Trophoblast cell (in vitro differentiated cells and primary cell): Measurements from ENCODE around the gene SND1.

Experiments used
- DNase-seq, 2 donors: peaks; one replicate each; pipeline ENCODE4 v3.0.0-alpha.2; 2016
- H2AFZ ChIP-seq: 2 replicates; pipeline ENCODE4 v1.6.1; 2013; ENCODE audit warnings: low read length, moderate library complexity, mild to moderate bottlenecking; ENCODE audit not compliant: insufficient read depth, poor library complexity
- H2AK5ac ChIP-seq: 2 replicates; pipeline ENCODE4 v1.6.1; 2013; ENCODE audit warnings: mild to moderate bottlenecking, low read length
- H2BK120ac ChIP-seq: 2 replicates; pipeline ENCODE4 v1.6.1; 2013; ENCODE audit warnings: low read length, mild to moderate bottlenecking, moderate library complexity; ENCODE audit not compliant: insufficient read depth, poor library complexity
- H2BK12ac ChIP-seq: 2 replicates; pipeline ENCODE4 v1.6.1; 2013; ENCODE audit warnings: mild to moderate bottlenecking, low read length, moderate library complexity
- H2BK5ac ChIP-seq: 2 replicates; pipeline ENCODE4 v1.6.1; 2013; ENCODE audit warnings: low read length, low read depth, moderate library complexity, mild to moderate bottlenecking; ENCODE audit not compliant: poor library complexity
- H3K14ac ChIP-seq: 2 replicates; pipeline ENCODE4 v1.6.1; 2013; ENCODE audit warnings: mild to moderate bottlenecking, low read length
- H3K18ac ChIP-seq: 2 replicates; pipeline ENCODE4 v1.6.1; 2013; ENCODE audit warnings: mild to moderate bottlenecking, low read length
- H3K23ac ChIP-seq: 2 replicates; pipeline ENCODE4 v1.6.1; 2013; ENCODE audit warnings: low read length
- H3K27ac ChIP-seq: 2 replicates; pipeline ENCODE4 v1.5.1; 2013; ENCODE audit warnings: low read depth, mild to moderate bottlenecking, inconsistent platforms, low read length, moderate library complexity
- H3K27me3 ChIP-seq: 2 replicates; pipeline ENCODE4 v1.6.1; 2013; ENCODE audit warnings: inconsistent platforms, mild to moderate bottlenecking, low read length, moderate library complexity; ENCODE audit not compliant: insufficient read depth
- H3K36me3 ChIP-seq, 2 experiments: 1 replicate in 1 of 2; 2 replicates in 1 of 2; pipeline ENCODE4 v1.6.1; 2013; ENCODE audit warnings: low read length in 2 of 2, mild to moderate bottlenecking in 2 of 2, moderate library complexity in 1 of 2; ENCODE audit not compliant: insufficient read depth in 2 of 2, control insufficient read depth in 1 of 2
- H3K4ac ChIP-seq: 2 replicates; pipeline ENCODE4 v1.6.1; 2013; ENCODE audit warnings: low read depth, mild to moderate bottlenecking, low read length, moderate library complexity
- H3K4me1 ChIP-seq, 2 experiments: 1 replicate in 1 of 2; 2 replicates in 1 of 2; pipeline ENCODE4 v1.6.1; 2013; ENCODE audit warnings: low read length in 2 of 2, mild to moderate bottlenecking in 2 of 2, moderate library complexity in 1 of 2; ENCODE audit not compliant: insufficient read depth in 2 of 2, control insufficient read depth in 1 of 2
- H3K4me2 ChIP-seq: 2 replicates; pipeline ENCODE4 v1.6.1; 2013; ENCODE audit warnings: inconsistent platforms, mild to moderate bottlenecking, low read length, moderate library complexity
- H3K4me3 ChIP-seq: 2 replicates; pipeline ENCODE4 v1.5.1; 2013; ENCODE audit warnings: mild to moderate bottlenecking, low read depth, low read length, inconsistent platforms
- H3K79me1 ChIP-seq: one replicate; pipeline ENCODE4 v1.6.1; 2013; ENCODE audit warnings: low read length
- H3K79me2 ChIP-seq: 2 replicates; pipeline ENCODE4 v1.6.1; 2013; ENCODE audit warnings: low read length, mild to moderate bottlenecking; ENCODE audit not compliant: control insufficient read depth, insufficient read depth, poor library complexity
- H3K9ac ChIP-seq: 2 replicates; pipeline ENCODE4 v1.6.1; 2013; ENCODE audit warnings: mild to moderate bottlenecking, low read length
- H3K9me3 ChIP-seq: 2 replicates; pipeline ENCODE4 v1.6.1; 2013; ENCODE audit warnings: low read depth, mild to moderate bottlenecking, control low read depth, inconsistent platforms, low read length; ENCODE audit not compliant: insufficient read depth
- H4K12ac ChIP-seq: 2 replicates; pipeline ENCODE4 v1.6.1; 2013; ENCODE audit warnings: low read depth, mild to moderate bottlenecking, low read length, moderate library complexity
- H4K8ac ChIP-seq: 2 replicates; pipeline ENCODE4 v1.6.1; 2013; ENCODE audit warnings: low read depth, mild to moderate bottlenecking, low read length, moderate library complexity
- H4K91ac ChIP-seq: one replicate; pipeline ENCODE4 v1.6.1; 2013; ENCODE audit warnings: low read depth, mild to moderate bottlenecking, low read length, moderate library complexity
- WGBS: extraction: QIAGEN DNeasy Blood & Tissue Kit; methylation state at CpG from one replicate; pipeline ENCODE4 v1.1.7; 2013; ENCODE audit warnings: missing lambda C conversion rate; ENCODE audit not compliant: insufficient read length, insufficient coverage; ENCODE audit errors: extremely low coverage; 5-methylcytosine and 5-hydroxymethylcytosine counted together

The SND1 gene

GRCh38 chr7:128125816-128126215, 473.8 kb downstream of the SND1 start:
- no peak overlapping the region for H2BK12ac ChIP-seq
- H3K4ac ChIP-seq = no peak overlapping the region
- no CpG with 5 or more reads among the region's 1 CpG for WGBS
- no peaks in the 10 kb centered on the region for H3K36me3 ChIP-seq
- H3K79me2 ChIP-seq = no peaks in the 10 kb centered on the region
- H3K27ac ChIP-seq = no peak overlapping the region
- H3K18ac ChIP-seq = no peak overlapping the region
- H3K4me2 ChIP-seq = no peak overlapping the region
- no peak for DNase-seq
- no peak overlapping the region for H4K8ac ChIP-seq
- no peak overlapping the region for H3K23ac ChIP-seq
- H3K14ac ChIP-seq = no peak overlapping the region
- H3K4me3 ChIP-seq = no peak overlapping the region
- H2BK5ac ChIP-seq = no peak overlapping the region
- no peak overlapping the region for H4K12ac ChIP-seq
- no peak overlapping the region for H2BK120ac ChIP-seq
- H4K91ac ChIP-seq = no peak overlapping the region
- no peaks in the 10 kb centered on the region for H3K79me1 ChIP-seq
- H2AK5ac ChIP-seq = no peak overlapping the region
- H2AFZ ChIP-seq = no peak overlapping the region
- H3K4me1 ChIP-seq = peaks cover 3 to 4% of the 10 kb centered on the region in 2 experiments
- H3K9ac ChIP-seq = no peak overlapping the region
- H3K27me3 ChIP-seq = no peaks in the 10 kb centered on the region
- no peaks in the 10 kb centered on the region for H3K9me3 ChIP-seq

- no peaks in the 10 kb centered on the region for H3K4me1 ChIP-seq
- no peak overlapping the region for H3K14ac ChIP-seq
- H3K4me3 ChIP-seq = no peak overlapping the region
- no peak overlapping the region for H3K27ac ChIP-seq
- H3K9me3 ChIP-seq = no peaks in the 10 kb centered on the region
- no peak overlapping the region for H2BK12ac ChIP-seq
- H3K27me3 ChIP-seq = no peaks in the 10 kb centered on the region
- whole genome bisulfite sequencing = 100% methylated on average over 1 of the region's 3 CpGs
- no peak overlapping the region for H4K91ac ChIP-seq
- H4K12ac ChIP-seq = no peak overlapping the region
- no peak overlapping the region for H2AFZ ChIP-seq
- no peak overlapping the region for H4K8ac ChIP-seq
- no peaks in the 10 kb centered on the region for H3K79me1 ChIP-seq
- DNase-seq = no peak
- no peaks in the 10 kb centered on the region for H3K36me3 ChIP-seq
- H3K23ac ChIP-seq = no peak overlapping the region
- H2BK120ac ChIP-seq = no peak overlapping the region
- H3K79me2 ChIP-seq = no peaks in the 10 kb centered on the region
- no peak overlapping the region for H2BK5ac ChIP-seq
- H2AK5ac ChIP-seq = no peak overlapping the region
- no peak overlapping the region for H3K18ac ChIP-seq
- no peak overlapping the region for H3K4ac ChIP-seq
- H3K9ac ChIP-seq = no peak overlapping the region
- H3K4me2 ChIP-seq = no peak overlapping the region
These were observed 476.4 kb downstream of the SND1 start for GRCh38 chr7:128128401-128128800.

GRCh38 chr7:128129224-128129864, 477.4 kb downstream of the SND1 start:
- H3K14ac ChIP-seq = no peak overlapping the region
- no peak overlapping the region for H3K18ac ChIP-seq
- no peak overlapping the region for H3K4me3 ChIP-seq
- no peak for DNase-seq
- H3K23ac ChIP-seq = no peak overlapping the region
- no peak overlapping the region for H4K12ac ChIP-seq
- H2AK5ac ChIP-seq = no peak overlapping the region
- no peak overlapping the region for H3K27ac ChIP-seq
- no peak overlapping the region for H2BK12ac ChIP-seq
- no CpG with 5 or more reads among the region's 12 CpGs for WGBS
- no peak overlapping the region for H3K4me2 ChIP-seq
- H3K9me3 ChIP-seq = no peaks in the 10 kb centered on the region
- H3K4me1 ChIP-seq = no peaks in the 10 kb centered on the region
- H2AFZ ChIP-seq = no peak overlapping the region
- H3K79me2 ChIP-seq = no peaks in the 10 kb centered on the region
- H3K36me3 ChIP-seq = no peaks in the 10 kb centered on the region
- no peak overlapping the region for H2BK120ac ChIP-seq
- no peak overlapping the region for H2BK5ac ChIP-seq
- H4K91ac ChIP-seq = no peak overlapping the region
- no peak overlapping the region for H4K8ac ChIP-seq
- H3K9ac ChIP-seq = no peak overlapping the region
- no peaks in the 10 kb centered on the region for H3K27me3 ChIP-seq
- no peak overlapping the region for H3K4ac ChIP-seq
- no peaks in the 10 kb centered on the region for H3K79me1 ChIP-seq

GRCh38 chr7:128131115-128131514, 479.1 kb downstream of the SND1 start:
- Histone ChIP-seq H3K18ac (no peak overlapping the region), H3K4me2 (no peak overlapping the region), H2BK120ac (no peak overlapping the region), H3K27ac (no peak overlapping the region), H3K36me3 (no peaks in the 10 kb centered on the region), H3K4me3 (no peak overlapping the region), H3K23ac (no peak overlapping the region), H3K9me3 (no peaks in the 10 kb centered on the region), H3K4ac (no peak overlapping the region), H3K27me3 (peaks cover 3% of the 10 kb centered on the region), H4K8ac (no peak overlapping the region), H2BK12ac (no peak overlapping the region), H3K14ac (no peak overlapping the region), H3K79me2 (no peaks in the 10 kb centered on the region), H3K4me1 (peaks cover 4 to 8% of the 10 kb centered on the region in 2 experiments), H2AFZ (no peak overlapping the region), H3K79me1 (no peaks in the 10 kb centered on the region), H4K12ac (no peak overlapping the region), H3K9ac (no peak overlapping the region), H2BK5ac (no peak overlapping the region), H4K91ac (no peak overlapping the region), H2AK5ac (no peak overlapping the region)
- WGBS = no CpG with 5 or more reads among the region's 2 CpGs
- no peak for DNase-seq
